ENCODE measurements around the gene TM4SF1.

DNA sequence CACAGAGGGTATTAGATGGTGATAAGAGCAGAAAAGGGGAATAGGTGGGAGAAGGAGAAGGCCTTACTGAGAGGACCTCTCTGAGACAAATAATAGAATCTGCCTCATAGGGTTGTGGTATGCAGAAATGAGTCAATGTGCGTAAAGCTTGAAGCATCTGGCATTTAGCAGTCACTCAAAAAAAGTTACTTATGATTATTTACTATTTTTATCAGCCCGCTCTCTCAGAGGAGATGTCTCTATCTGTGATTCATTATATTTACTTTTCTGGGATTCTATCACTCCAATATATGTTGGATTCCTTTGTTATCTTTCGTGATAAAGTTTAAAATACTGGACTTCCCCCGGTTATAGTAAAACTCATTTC lies 4.6 kb upstream of the TM4SF1 start:
- TF ChIP-seq POLR2AphosphoS5 (IDR thresholded peaks at IDR 0.05) (no peak), POLR2A (IDR thresholded peaks at IDR 0.05) (no peak)

Measured in spleen (tissue), 3 donors.